GM19351 (cell line): Measurements from ENCODE around the gene POLR2J3.
"Not testable (repeated sequence)": the region's sequence is repeated elsewhere in the genome, so short reads cannot be mapped to it uniquely, and the experiment has no call there.

Experiments used
- ATAC-seq: cut with Tn5 transposase; IDR thresholded peaks from one replicate; pipeline ENCODE4 v1.9.1; 2021; ENCODE audit warnings: mild to moderate bottlenecking, moderate library complexity; ENCODE audit not compliant: unreplicated experiment

POLR2J3 gene

DNA sequence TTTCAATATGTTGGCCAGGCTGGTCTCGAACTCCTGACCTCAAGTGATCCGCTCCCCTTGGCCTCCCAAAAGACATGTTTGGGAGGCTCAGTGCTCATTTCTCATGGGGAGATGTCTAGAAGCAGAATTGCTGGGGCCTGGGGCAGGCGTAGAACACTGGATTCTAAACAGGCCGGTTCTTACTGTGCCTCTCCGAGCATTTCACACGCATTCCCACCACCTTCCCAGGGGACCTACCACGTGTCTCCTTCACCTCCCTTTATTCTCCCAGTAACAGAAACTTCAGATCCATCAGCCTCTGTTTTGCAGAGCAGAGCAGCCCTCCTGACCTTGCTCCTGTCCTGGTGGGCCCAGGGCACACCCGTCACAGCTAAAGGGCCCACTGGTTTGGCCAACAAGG lies 45.2 kb downstream of the POLR2J3 start:
- not testable (repeated sequence) for ATAC-seq

DNA sequence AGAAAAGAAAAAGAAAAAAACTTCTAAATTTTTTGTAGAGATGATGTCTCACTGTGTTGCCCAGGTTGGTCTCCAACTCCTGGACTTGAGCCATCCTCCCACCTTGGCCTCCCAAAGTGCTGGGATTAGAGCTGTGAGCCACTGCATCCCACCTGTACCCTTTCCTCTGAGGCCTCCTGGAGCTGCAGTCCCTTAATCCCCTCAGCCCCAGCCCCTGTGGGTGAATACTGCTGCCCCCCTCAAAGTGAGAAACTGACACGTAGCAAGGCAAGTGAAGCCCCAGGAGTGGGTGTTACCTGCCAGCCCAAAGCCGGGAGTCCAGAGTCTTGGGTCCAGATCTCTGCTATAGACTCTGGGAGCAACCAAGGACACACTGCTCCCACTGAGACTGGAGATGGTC lies 47.6 kb downstream of the POLR2J3 start:
- not testable (repeated sequence) for ATAC-seq

DNA sequence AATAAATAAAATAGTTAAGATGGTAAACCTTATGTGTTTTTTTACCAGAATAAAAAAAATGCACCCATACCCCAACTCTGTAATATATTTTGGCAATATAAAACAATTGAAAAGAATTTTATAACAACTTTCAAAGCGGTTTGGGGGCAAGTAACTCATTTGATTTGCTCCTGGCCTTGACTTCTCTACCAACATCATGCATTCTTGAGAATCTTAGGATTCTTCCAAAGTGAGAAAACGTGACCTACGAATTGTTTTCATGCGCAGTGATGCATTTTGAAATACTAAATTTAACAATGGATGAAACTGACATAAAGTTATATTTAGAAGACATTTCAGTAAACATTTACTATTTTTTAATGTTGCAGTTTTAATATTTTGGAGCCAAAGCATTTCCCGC lies 51.6 kb downstream of the POLR2J3 start:
- ATAC-seq: not testable (repeated sequence)

DNA sequence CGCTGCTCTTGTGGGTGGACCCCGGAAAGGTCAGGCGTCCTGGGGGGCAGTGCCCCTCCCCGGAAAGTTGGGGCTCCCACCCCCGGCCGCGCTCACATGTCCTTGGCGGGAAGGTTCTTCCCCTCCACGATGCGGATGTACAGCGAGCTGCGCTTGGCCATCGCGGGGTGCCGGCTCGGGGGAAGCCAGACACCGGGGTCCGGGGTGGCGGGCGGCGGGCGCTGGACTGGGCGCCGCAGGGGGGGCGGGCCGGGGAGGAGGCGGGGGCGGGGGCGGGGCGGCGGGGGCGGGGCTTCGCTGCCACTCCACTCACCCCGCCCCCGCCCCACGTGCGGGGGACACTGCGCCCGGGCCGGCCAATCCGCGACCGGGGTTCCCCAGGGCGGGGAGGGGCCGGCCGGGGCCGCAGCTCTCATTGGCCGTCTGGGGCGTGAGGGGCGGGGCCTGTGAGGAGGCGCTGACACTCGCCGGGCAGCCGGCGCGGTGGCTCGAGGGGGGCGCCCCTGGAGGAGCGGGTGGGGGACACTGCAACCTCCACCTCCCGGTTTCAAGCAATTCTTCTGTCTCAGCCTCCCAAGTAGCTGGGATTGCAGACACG lies 54.7 kb downstream of the POLR2J3 start, which contains the start of gene RASA4B:
Gene RASA4B, minus strand, starts transcription at position 228 of the 598 bp plus-strand sequence. Its CDS starts 67 bp downstream, at position 161.
- peak; percentile 71 for ATAC-seq
